GM10266 (cell line): ENCODE results near the gene SLC37A2.

Experiments used
- DNase-seq: peaks from one replicate; pipeline ENCODE4 v3.0.0; 2012; ENCODE audit errors: extremely low spot score
- TF ChIP-seq, protein P1 (sequence below): IDR thresholded peaks from 2 replicates; pipeline ENCODE4 v1.5.1; 2012; ENCODE audit warnings: mild to moderate bottlenecking, low read depth; ENCODE audit not compliant: control insufficient read depth, insufficient read depth; ENCODE audit errors: missing control alignments

Gene SLC37A2

DNA sequence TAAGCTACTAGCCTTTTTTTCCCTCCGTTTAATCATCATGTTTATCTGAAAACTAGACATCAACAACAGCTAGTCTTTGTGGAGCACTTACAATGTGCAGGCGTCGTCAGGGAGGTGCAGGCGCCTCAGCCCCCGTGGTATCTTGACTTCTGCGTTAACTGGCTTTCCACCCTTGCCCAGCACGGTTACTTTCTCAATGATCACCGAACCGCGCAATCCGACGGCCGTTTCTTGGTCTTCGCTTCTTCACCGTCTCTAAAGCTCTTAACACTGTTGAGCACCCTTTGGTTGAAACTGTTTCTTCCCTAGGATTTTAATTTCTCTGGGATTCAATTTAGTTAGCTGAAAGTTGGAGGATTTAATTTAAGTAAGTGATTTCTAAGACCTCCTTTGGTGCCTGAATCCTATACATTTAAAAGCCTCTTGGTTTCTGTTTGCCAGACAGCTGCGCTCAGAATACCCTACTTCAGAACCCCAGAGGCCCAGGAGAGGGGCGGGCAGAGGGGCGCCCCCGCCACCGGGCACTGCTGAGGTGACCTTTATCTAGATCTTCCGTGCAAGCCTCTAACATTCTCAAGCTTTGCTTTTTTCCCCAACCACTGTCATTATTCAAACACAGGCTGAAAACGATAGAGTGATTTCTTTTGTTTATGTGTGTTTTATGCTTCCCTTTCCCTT lies 66.3 kb downstream of the SLC37A2 start:
- TF ChIP-seq, protein P1, sequence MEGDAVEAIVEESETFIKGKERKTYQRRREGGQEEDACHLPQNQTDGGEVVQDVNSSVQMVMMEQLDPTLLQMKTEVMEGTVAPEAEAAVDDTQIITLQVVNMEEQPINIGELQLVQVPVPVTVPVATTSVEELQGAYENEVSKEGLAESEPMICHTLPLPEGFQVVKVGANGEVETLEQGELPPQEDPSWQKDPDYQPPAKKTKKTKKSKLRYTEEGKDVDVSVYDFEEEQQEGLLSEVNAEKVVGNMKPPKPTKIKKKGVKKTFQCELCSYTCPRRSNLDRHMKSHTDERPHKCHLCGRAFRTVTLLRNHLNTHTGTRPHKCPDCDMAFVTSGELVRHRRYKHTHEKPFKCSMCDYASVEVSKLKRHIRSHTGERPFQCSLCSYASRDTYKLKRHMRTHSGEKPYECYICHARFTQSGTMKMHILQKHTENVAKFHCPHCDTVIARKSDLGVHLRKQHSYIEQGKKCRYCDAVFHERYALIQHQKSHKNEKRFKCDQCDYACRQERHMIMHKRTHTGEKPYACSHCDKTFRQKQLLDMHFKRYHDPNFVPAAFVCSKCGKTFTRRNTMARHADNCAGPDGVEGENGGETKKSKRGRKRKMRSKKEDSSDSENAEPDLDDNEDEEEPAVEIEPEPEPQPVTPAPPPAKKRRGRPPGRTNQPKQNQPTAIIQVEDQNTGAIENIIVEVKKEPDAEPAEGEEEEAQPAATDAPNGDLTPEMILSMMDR = no peak
- no peak for DNase-seq

- TF ChIP-seq, protein P1 = no peak
- no peak for DNase-seq
Measured at GRCh38 chr11:125132071-125132470, 69.0 kb downstream of the SLC37A2 start.

DNA sequence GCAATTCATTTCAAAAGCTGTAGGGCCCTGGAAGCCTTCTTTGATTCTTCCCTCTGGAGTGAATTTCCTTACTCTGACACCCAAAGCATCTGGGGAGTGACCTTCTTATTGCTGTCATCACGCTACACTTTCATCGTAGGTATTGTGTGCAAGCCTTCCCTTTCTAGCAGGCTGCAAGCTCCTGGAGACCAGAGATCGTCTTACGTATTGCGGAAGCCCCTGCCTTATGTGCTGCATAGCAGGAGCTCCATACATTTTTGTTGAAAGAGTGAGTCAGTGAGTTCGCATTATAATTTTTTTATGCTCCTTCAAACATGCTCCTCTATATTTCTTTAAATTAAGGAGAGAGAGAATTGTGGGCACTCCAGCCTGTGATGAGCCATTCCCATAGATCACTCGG lies 69.5 kb downstream of the SLC37A2 start:
- DNase-seq = no peak
- TF ChIP-seq, protein P1 = no peak

DNA sequence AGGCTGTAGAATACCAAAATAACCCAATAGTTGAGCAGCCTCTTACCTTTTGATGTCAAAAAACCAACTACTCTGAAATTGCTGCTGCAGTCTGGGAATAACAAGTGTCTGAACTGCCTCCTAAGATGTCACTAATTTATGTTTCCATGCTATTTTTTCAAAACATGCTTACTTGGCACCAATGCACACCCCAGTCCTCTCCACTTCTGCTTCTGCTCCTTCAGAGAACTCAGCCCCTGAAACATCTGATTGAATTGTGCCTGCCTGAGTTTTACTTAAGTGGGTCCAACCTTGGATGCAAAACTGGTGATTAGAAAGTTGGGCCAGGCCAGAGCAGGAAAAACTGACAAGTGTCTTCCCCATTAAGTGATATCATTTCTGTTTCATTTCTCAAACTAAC lies 72.9 kb downstream of the SLC37A2 start:
- no peak for DNase-seq
- TF ChIP-seq, protein P1 = no peak

DNA sequence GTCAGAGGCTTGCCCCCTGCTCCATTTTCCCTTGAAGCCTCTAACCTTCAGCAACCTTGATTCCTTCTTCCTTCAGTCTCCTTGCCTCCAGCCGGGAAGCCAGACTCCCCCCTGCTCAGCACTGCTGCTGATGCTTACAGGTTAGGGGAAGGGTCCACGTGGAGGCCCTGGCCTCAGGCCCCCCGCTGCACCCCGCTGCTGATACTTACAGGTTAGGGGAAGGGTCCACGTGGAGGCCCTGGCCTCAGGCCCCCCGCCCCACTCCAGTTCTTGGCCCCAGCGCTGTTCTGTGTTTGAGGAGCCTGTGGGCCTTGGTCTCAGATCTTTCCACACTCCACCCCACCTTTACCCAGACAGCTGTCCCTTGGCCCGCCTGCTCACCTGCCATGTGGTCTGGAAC lies 75.9 kb downstream of the SLC37A2 start:
- no peak for DNase-seq
- TF ChIP-seq, protein P1 = no peak

- TF ChIP-seq, protein P1 = no peak
- no peak for DNase-seq
Measured at GRCh38 chr11:125139778-125140177, 76.7 kb downstream of the SLC37A2 start.
